Smooth muscle cell of the brain vasculature (primary cell): ENCODE measurements around the gene APEX1.
"Not testable (repeated sequence)": the region's sequence is repeated elsewhere in the genome, so short reads cannot be mapped to it uniquely, and the experiment has no call there.

ENCODE experiments used
- DNase-seq: peaks from one replicate; pipeline ENCODE4 v3.0.0-alpha.2; 2012; ENCODE audit warnings: low read depth, low spot score

The APEX1 gene

GRCh38 chr14:20472536-20473169 is 17.6 kb downstream of the APEX1 start:
- no peak for DNase-seq

GRCh38 chr14:20476776-20477175 is 21.8 kb downstream of the APEX1 start:
- DNase-seq: no peak

- no peak for DNase-seq
Observed at GRCh38 chr14:20477211-20477876, 22.3 kb downstream of the APEX1 start.

- no peak for DNase-seq
Observed at GRCh38 chr14:20478894-20479293, 23.9 kb downstream of the APEX1 start.

DNA sequence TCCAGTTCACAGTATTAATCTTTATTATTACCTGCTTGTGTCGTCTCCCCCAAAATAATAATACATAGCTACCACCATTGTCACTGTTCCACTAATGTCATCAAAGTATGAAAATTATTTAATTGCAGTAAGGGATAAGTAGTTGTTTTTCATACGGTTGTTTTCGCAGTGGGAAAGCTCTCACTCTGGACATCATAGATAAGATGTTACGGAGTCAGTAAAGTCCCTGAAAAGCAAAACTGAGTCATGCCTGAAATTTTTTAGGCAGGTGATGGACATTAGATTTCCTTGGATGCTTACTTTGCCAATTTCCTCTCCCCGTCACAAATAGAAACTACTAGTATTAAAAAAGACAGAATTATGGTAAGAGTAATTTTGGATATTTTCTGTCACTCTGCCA is 27.4 kb downstream of the APEX1 start:
- no peak for DNase-seq

DNA sequence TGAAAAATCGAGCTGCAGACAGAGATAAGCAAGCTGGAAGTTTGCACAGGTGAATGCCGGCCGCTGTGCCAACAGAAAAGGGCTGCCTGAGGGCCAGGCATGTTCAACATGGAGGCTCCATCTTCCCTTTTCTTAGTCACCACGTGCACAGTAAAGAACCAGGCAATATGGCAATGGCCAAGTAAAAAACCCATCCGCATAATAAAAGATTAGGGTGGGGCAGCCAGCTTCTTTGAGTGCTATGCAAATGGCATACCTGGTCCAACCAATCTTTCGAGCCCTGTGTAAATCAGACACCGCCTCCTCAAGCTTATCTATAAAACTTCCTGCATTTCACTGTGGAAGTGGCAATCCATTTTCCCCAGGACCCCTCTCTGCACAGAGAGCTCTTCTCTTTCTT is 30.9 kb downstream of the APEX1 start:
- DNase-seq: no peak

DNA sequence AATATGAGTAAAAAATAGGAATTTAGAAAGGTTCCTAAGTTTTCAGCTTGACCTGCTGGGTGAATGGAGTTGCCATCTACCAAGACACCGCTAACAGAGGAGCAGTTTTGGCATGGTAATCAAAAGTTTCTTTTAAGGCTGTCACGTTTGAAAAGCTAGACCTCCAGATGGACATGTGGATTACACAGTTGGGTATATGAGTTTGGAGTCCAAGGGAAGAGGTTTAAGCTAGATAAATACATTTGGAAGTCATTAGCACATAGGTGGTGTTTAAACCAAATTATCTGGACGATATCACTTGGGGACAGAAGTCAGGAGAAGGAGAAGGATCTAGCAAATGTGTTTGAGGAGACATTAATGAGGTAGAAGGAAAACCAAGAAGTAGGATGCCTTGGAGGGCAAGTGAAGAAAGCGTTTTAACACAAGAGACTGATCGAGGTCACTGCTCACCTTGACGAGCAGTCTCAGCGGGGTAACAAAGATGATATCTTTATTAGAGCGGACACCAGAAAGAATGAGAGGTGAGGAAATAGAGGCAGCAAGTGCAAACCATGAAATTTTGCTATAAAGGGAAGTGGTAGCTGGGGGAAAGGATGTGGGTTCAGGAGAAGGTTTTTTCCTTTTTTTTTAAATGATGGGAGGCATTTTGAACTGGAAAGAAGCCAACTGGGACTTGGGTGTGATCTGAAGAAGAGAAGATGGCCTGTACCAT is 31.8 kb downstream of the APEX1 start:
- DNase-seq: no peak

GRCh38 chr14:20487396-20487725 is 32.3 kb downstream of the APEX1 start:
- DNase-seq: no peak

DNA sequence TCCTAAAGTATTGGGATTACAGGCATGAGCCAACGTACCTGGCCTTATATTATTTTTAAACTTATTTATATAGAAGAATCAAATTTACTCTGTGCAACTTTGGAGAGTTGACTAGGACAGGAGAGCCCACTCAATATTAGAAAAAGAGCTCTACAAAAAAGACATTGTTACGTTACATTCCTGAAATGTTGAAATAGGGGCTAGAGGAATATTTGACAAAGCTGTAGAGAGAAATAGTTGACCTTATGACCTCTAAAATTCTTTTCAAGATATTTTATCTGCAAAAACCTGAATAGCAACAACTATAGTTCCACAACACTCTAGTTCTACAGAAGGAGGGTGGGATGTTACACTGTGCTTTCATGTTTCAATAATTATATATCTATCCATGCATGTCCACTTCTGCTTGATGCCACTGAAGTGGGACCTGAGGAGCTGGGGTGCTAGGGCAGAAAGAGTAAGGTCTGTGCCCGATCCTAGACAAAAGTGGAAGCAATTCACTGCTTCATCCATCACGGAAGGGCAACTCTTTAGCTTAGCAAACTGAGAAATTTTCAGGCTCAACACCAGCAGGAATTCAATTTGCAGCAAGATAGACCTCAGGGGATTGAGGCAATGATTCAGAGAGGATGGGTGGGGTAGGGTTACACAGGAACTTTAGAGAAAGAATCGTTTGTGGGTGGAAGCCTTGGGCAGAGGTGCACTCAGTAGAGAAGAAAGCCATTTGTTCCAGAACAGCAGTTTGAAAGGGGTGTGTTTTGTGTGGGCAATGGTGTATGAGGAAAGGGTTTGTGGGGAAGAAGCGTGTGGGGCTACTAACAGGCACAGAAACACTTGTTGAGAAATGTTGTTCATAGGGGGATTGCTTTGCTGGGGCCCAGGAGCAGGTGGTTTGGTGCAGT is 34.3 kb downstream of the APEX1 start:
- DNase-seq: no peak

- no peak for DNase-seq
Observed at GRCh38 chr14:20490563-20490962, 35.5 kb downstream of the APEX1 start.

DNA sequence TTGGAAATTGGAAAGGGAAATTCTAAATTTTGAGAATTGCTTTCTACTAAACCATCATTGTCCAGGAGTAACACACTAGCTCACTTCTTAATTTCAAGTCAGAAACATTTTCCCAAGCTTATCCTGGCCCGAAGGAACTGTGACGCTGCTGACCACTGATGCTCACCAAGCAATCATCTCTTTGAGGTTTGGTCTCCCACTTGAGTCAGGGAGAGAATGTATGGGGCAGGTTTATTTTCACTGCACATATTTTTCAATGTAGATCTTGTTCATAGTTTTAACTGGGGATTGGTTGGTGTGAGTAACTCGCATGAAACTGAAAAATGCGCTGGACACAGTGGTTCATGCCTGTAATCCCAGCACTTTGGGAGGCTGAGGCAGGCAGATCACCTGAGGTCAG is 37.5 kb downstream of the APEX1 start:
- no peak for DNase-seq

GRCh38 chr14:20493634-20494033 is 38.6 kb downstream of the APEX1 start:
- no peak for DNase-seq

DNA sequence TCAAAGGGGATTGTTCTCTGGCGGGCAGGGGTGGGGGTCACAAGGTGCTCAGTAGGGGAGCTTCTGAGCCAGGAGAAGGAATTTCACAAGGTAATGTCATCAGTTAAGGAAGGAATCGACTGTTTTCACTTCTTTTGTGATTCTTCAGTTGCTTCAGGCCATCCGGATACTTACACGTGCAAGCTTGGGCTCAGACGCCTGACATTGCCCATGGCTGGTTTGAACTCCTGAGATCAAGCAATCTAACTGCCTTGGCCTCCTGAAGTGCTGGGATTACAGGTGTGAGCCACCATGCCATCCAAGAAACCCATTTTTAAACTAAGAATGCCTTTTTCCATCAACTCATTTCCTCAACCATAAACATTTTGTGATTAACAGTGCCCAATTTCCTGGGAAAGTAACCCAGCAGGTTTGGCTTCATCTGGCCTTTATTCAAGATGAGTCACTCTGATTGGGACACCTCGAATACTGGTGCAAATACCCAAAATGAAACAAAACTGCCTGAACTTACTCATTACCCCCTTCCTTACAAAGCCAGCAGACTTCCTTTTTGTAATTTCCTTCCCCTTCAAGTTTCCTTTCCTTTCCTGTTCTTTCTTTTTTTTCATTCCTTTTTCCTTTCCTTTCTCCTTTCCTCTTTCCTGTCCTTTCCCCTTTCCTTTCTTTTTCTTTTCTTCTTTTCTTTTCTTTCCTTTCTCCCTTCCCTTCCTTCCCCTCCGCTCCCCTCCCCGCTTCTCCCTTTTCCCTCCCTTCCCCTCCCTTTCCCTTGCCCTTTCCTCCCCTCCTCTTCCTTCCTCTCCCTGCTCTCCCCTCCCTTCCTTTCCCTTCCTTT is 40.1 kb downstream of the APEX1 start:
- DNase-seq: no peak

DNA sequence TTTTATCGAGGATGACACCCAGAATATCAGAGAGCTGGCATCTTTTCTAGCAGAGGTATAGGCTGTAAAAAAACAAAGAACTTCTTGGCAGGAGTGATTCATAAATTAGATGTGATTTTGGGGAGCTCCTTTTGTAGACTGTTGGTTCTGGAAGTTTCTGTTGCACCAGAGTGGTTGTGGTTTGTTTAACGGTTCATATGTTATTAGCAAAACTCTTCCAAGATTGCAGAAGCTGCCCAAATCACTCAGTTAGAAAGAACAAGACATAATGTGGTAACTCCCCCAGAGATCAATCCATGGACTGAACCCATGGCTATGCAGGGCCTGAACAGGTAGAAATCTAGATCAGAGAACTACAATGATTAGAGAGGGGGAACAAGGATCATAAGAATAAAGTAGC is 43.6 kb downstream of the APEX1 start:
- DNase-seq: no peak

GRCh38 chr14:20499108-20499507 is 44.1 kb downstream of the APEX1 start:
- no peak for DNase-seq

DNA sequence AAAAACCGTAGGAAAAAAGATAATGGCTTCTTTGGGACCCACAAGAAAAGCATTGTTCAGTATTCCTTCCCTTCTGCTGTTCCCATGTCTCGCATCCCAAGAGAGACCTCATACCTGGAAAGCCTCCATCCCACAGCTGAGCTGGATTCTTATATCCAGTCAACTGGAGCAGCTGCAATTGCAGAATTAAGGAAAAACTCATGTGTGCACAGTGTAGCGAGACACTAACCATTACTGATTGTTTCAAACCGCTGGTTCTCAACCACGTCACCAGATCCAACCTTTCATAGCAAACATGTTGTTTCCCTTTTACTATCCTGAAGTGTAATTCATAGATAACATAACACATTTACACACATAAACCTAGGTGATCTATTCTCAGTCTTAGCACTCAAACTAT is 44.9 kb downstream of the APEX1 start:
- DNase-seq: no peak

DNA sequence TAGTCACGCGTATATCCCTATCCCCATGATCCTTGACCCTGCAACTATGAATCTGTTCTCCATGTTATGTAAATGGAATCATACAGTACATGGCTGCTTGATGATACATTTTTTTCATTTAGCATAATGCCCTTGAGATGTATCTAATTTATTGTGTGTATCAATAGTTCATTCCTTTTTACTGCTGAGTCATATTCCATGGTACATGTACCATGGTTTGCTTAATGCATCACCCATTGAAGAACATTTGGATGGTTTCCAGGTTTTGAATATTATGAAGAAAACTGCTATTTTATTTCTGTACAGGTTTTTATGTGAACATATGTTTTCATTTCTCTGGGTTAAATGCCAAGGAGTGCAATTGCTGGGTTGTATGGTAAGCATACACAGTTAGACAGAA is 46.3 kb downstream of the APEX1 start:
- DNase-seq: no peak

- DNase-seq: no peak
Observed at GRCh38 chr14:20503898-20504297, 48.9 kb downstream of the APEX1 start.

GRCh38 chr14:20506276-20506675 is 51.2 kb downstream of the APEX1 start:
- DNase-seq: not testable (repeated sequence)

DNA sequence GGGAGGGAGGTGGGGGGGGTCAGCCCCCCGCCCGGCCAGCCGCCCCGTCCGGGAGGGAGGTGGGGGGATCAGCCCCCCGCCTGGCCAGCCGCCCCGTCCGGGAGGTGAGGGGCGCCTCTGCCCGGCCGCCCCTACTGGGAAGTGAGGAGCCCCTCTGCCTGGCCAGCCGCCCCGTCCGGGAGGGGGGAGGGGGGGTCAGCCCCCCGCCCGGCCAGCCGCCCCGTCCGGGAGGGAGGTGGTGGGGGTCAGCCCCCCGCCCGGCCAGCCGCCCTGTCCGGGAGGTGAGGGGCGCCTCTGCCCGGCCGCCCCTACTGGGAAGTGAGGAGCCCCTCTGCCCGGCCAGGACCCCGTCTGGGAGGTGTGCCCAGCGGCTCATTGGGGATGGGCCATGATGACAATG is 51.7 kb downstream of the APEX1 start:
- DNase-seq: not testable (repeated sequence)
